WTC11 (cell line): ENCODE data around the gene ITPR1. TPM values are rescaled to one million over a fixed set of nuclear protein-coding genes. Genes with fewer than 3 reads are reported as not detected.

Experiments
- ATAC-seq: fragments of 200-7000 bp; cut with Tn5 transposase; 2 replicates; pipeline ENCODE4 v1.10.0; 2021; ENCODE audit warnings: mild to moderate bottlenecking, moderate library complexity
- CTCF ChIA-PET: fragments of 300-600 bp; sonication (Branson Sonifier 250); formaldehyde crosslinking; loops from one replicate; lab custom pipeline; 2021; ENCODE audit warnings: antibody characterized with exemption; lab: Charles Lee
- POLR2A ChIA-PET: fragments of 350-600 bp; sonication (Branson Sonifier 250); formaldehyde crosslinking; loops from one replicate; lab custom pipeline; 2021; ENCODE audit warnings: antibody characterized with exemption; lab: Charles Lee
- DNase-seq: peaks from one replicate; pipeline ENCODE4 v3.0.0; 2021; ENCODE audit warnings: low spot score
- H3K27ac Mint-ChIP-seq: 2 replicates; pipeline ENCODE4 v1.8.0; 2021; ENCODE audit warnings: mixed read lengths
- H3K27me3 Mint-ChIP-seq: 2 replicates; pipeline ENCODE4 v1.8.0; 2021; ENCODE audit warnings: low read depth, mild to moderate bottlenecking, moderate library complexity, mixed read lengths
- H3K36me3 Mint-ChIP-seq: 2 replicates; pipeline ENCODE4 v1.8.0; 2021; ENCODE audit warnings: mixed read lengths
- H3K4me1 Mint-ChIP-seq: 2 replicates; pipeline ENCODE4 v1.8.0; 2022; ENCODE audit warnings: mixed read lengths
- H3K4me3 Mint-ChIP-seq: 2 replicates; pipeline ENCODE4 v1.8.0; 2021; ENCODE audit warnings: mild to moderate bottlenecking, moderate library complexity, mixed read lengths
- H3K9me3 Mint-ChIP-seq: 2 replicates; pipeline ENCODE4 v1.8.0; 2021; ENCODE audit warnings: mixed read lengths
- FOXJ3 ChIP-seq: sonication (generic); formaldehyde crosslinking; IDR thresholded peaks from 2 replicates; pipeline ENCODE4 v1.9.0; 2021; ENCODE audit warnings: missing genetic modification reagents, mild to moderate bottlenecking, borderline replicate concordance
- FOXK1 ChIP-seq: sonication (generic); formaldehyde crosslinking; IDR thresholded peaks from 2 replicates; pipeline ENCODE4 v1.8.0; 2022; ENCODE audit warnings: mild to moderate bottlenecking, moderate library complexity, missing genetic modification reagents
- GABPB1 ChIP-seq: sonication (generic); formaldehyde crosslinking; IDR thresholded peaks from 2 replicates; pipeline ENCODE4 v1.8.1; 2023; ENCODE audit warnings: mild to moderate bottlenecking, missing genetic modification reagents
- GRHL2 ChIP-seq: fragments of 250-450 bp; sonication (Bioruptor Pico); IDR thresholded peaks from 2 replicates; pipeline ENCODE4 v1.8.0; 2022; ENCODE audit warnings: mild to moderate bottlenecking, moderate library complexity; ENCODE audit not compliant: insufficient replicate concordance, severe bottlenecking
- MYBL2 ChIP-seq: sonication (generic); formaldehyde crosslinking; IDR thresholded peaks from 2 replicates; pipeline ENCODE4 v1.8.1; 2023; ENCODE audit warnings: mild to moderate bottlenecking, moderate library complexity, missing genetic modification reagents
- NFYB ChIP-seq: sonication (generic); formaldehyde crosslinking; conservative IDR thresholded peaks from 2 replicates; pipeline ENCODE4 v1.8.0; 2022; ENCODE audit warnings: low read depth, missing genetic modification reagents
- NR3C1 ChIP-seq: sonication (generic); formaldehyde crosslinking; conservative IDR thresholded peaks from 2 replicates; pipeline ENCODE4 v1.8.1; 2023; ENCODE audit warnings: low read depth, mild to moderate bottlenecking, missing genetic modification reagents
- RELA ChIP-seq: sonication (generic); formaldehyde crosslinking; IDR thresholded peaks from 2 replicates; pipeline ENCODE4 v1.8.1; 2022; ENCODE audit warnings: missing genetic modification reagents, mild to moderate bottlenecking, borderline replicate concordance
- SMAD4 ChIP-seq: sonication (generic); formaldehyde crosslinking; IDR thresholded peaks from 2 replicates; pipeline ENCODE4 v1.8.0; 2022; ENCODE audit warnings: mild to moderate bottlenecking, missing genetic modification reagents
- ZBTB21 ChIP-seq: sonication (generic); formaldehyde crosslinking; IDR thresholded peaks from 2 replicates; pipeline ENCODE4 v1.8.1; 2023; ENCODE audit warnings: mild to moderate bottlenecking, missing genetic modification reagents, borderline replicate concordance
- ZNF317 ChIP-seq: sonication (generic); formaldehyde crosslinking; IDR thresholded peaks from 2 replicates; pipeline ENCODE4 v1.8.1; 2023; ENCODE audit warnings: low read depth, mild to moderate bottlenecking, moderate library complexity, missing genetic modification reagents, borderline replicate concordance
- ZNF396 ChIP-seq: fragments of 250-450 bp; sonication (Bioruptor Pico); IDR thresholded peaks from 2 replicates; pipeline ENCODE4 v1.8.0; 2021; ENCODE audit warnings: mild to moderate bottlenecking, moderate library complexity, borderline replicate concordance
- ZNF416 ChIP-seq: fragments of 250-450 bp; sonication (Bioruptor Pico); IDR thresholded peaks from 2 replicates; pipeline ENCODE4 v1.9.0; 2021; ENCODE audit warnings: mild to moderate bottlenecking, inconsistent platforms
- ZNF423 ChIP-seq: fragments of 250-450 bp; sonication (Bioruptor Pico); IDR thresholded peaks from 2 replicates; pipeline ENCODE4 v2.1.2; 2022; ENCODE audit warnings: mild to moderate bottlenecking, moderate library complexity
- total RNA-seq: library from RNA; stranded (reverse); gene quantifications from 3 replicates; pipeline ENCODE4 v1.2.3, GENCODE V29; 2021
- TF ChIP-seq, protein P1 (sequence below): fragments of 250-450 bp; sonication (Bioruptor Pico); IDR thresholded peaks from 2 replicates; pipeline ENCODE4 v1.9.0; 2021; ENCODE audit warnings: moderate library complexity, mild to moderate bottlenecking, inconsistent platforms, borderline replicate concordance
- TF ChIP-seq, protein P2 (sequence below): sonication (generic); formaldehyde crosslinking; IDR thresholded peaks from 2 replicates; pipeline ENCODE4 v1.8.1; 2022; ENCODE audit warnings: low read depth, mild to moderate bottlenecking, moderate library complexity, missing genetic modification reagents, borderline replicate concordance
- TF ChIP-seq, protein P3 (sequence below): fragments of 250-450 bp; sonication (Bioruptor Pico); conservative IDR thresholded peaks from 2 replicates; pipeline ENCODE4 v1.9.0; 2021; ENCODE audit warnings: mild to moderate bottlenecking
- TF ChIP-seq, protein P4 (sequence below): sonication (generic); formaldehyde crosslinking; IDR thresholded peaks from 2 replicates; pipeline ENCODE4 v1.8.1; 2023; ENCODE audit warnings: mild to moderate bottlenecking, missing genetic modification reagents
- TF ChIP-seq, protein P5 (sequence below): fragments of 250-450 bp; sonication (Bioruptor Pico); IDR thresholded peaks from 2 replicates; pipeline ENCODE4 v1.9.0; 2021; ENCODE audit warnings: mild to moderate bottlenecking
- TF ChIP-seq, protein P6 (sequence below): sonication (generic); formaldehyde crosslinking; IDR thresholded peaks from 2 replicates; pipeline ENCODE4 v1.8.0; 2022; ENCODE audit warnings: mild to moderate bottlenecking, missing genetic modification reagents
- TF ChIP-seq, protein P7 (sequence below): sonication (generic); formaldehyde crosslinking; IDR thresholded peaks from 2 replicates; pipeline ENCODE4 v1.8.1; 2023; ENCODE audit warnings: mild to moderate bottlenecking, missing genetic modification reagents, moderate library complexity
- TF ChIP-seq, protein P8 (sequence below): sonication (generic); formaldehyde crosslinking; IDR thresholded peaks from 2 replicates; pipeline ENCODE4 v1.8.1; 2022; ENCODE audit warnings: mild to moderate bottlenecking, moderate library complexity, missing genetic modification reagents

ITPR1 gene
- total RNA-seq, 1 experiment from 2014 or later, result 11.8 TPM

DNA sequence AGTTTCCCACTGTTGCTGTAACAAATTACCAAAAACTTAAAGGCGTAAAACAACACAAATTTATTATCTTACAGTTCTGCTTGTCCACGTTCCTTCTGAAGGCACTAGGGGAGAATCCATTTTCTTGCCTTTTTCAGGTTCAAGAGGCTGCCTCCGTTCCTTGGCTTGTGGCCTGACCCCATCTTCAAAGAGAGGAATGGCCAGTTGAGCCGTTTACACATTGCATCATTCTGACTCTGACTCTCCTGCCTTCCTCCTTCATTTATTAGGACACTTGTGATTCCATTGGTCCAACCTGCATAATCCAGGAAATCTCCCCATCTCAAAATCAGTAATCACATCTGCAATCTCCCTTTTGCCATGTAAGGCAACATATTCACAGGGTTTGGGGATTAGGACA is 363.4 kb downstream of the ITPR1 start (continued):
- TF ChIP-seq, protein P1, sequence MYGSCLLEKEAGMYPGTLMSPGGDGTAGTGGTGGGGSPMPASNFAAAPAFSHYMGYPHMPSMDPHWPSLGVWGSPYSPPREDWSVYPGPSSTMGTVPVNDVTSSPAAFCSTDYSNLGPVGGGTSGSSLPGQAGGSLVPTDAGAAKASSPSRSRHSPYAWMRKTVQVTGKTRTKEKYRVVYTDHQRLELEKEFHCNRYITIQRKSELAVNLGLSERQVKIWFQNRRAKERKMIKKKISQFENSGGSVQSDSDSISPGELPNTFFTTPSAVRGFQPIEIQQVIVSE (CRISPR knock-in tag), result no peak
- TF ChIP-seq, protein P2, sequence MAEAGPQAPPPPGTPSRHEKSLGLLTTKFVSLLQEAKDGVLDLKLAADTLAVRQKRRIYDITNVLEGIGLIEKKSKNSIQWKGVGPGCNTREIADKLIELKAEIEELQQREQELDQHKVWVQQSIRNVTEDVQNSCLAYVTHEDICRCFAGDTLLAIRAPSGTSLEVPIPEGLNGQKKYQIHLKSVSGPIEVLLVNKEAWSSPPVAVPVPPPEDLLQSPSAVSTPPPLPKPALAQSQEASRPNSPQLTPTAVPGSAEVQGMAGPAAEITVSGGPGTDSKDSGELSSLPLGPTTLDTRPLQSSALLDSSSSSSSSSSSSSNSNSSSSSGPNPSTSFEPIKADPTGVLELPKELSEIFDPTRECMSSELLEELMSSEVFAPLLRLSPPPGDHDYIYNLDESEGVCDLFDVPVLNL (CRISPR knock-in tag), result no peak
- no peak for TF ChIP-seq RELA (CRISPR knock-in tag)
- no peak for TF ChIP-seq GRHL2
- no peak for TF ChIP-seq ZNF317
- TF ChIP-seq, protein P3, sequence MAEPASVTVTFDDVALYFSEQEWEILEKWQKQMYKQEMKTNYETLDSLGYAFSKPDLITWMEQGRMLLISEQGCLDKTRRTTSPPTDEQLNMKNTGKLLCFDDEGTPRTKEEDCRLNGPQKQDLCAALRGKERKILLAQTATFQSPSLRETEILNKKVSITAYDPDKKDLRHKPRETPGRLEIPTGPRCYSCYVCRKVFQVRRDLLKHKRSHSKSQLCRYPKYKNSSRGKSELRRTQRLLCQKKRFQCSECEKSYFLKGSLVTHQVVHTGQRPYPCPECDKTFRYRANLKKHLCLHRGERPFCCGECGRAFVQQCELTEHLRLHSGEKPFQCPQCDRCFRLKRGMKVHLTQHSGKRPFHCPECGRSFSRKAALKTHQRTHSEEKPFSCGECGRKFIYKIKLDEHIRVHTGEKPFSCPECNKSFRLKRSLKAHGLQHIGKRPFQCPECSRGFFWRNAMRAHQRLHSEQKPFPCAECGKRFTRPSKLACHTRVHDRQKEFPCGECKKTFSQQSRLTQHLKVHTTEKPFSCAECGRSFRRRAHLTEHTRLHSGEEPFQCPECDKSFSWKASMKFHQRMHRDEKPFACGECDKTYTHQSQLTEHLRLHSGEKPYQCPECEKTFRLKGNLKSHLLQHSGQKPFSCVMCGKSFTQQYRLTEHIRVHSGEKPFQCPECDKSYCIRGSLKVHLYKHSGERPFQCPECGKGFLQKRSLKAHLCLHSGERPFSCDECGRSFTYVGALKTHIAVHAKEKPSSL (CRISPR knock-in tag), result no peak
- TF ChIP-seq ZNF423, result no peak
- no peak for TF ChIP-seq ZNF416 (CRISPR knock-in tag)
- TF ChIP-seq, protein P4, sequence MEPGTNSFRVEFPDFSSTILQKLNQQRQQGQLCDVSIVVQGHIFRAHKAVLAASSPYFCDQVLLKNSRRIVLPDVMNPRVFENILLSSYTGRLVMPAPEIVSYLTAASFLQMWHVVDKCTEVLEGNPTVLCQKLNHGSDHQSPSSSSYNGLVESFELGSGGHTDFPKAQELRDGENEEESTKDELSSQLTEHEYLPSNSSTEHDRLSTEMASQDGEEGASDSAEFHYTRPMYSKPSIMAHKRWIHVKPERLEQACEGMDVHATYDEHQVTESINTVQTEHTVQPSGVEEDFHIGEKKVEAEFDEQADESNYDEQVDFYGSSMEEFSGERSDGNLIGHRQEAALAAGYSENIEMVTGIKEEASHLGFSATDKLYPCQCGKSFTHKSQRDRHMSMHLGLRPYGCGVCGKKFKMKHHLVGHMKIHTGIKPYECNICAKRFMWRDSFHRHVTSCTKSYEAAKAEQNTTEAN (CRISPR knock-in tag), result no peak
- TF ChIP-seq NFYB (CRISPR knock-in tag), result no peak

DNA sequence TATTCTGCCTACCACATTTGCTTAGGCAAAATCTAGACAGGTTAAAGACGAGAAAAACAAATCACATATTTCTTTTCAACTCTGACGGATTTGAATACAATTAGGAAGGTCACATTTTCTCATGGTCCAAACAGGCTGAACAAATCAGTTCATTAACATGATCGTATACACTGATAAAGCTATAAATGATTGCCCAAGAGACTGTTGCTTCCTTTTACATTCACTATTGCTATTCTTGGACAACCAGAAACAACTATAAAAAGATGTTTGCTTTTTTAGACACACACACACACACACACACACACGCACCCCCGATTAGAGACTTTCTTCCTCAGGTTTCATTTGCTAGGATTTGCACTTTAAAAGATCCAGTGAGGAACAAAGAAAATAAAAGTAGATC is 363.8 kb downstream of the ITPR1 start:
- Mint-ChIP-seq H3K27me3 (no peaks in the 10 kb centered on the region; the same call in 1 of the 2 replicates), H3K36me3 (peaks cover 6% of the 10 kb centered on the region), H3K9me3 (peaks cover 12% of the 10 kb centered on the region), H3K4me1 (peaks cover 6% of the 10 kb centered on the region), H3K27ac (no peak overlapping the region), H3K4me3 (no peak overlapping the region)
- ChIA-PET CTCF (no interaction called here), POLR2A (no interaction called here)
- no peak for TF ChIP-seq MYBL2 (CRISPR knock-in tag)
- TF ChIP-seq, protein P5, sequence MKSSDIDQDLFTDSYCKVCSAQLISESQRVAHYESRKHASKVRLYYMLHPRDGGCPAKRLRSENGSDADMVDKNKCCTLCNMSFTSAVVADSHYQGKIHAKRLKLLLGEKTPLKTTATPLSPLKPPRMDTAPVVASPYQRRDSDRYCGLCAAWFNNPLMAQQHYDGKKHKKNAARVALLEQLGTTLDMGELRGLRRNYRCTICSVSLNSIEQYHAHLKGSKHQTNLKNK (CRISPR knock-in tag), result no peak
- TF ChIP-seq FOXK1 (CRISPR knock-in tag), result no peak
- no peak for TF ChIP-seq GABPB1 (CRISPR knock-in tag)
- no peak for TF ChIP-seq SMAD4
- TF ChIP-seq ZNF396 (CRISPR knock-in tag), result no peak
- no peak for DNase-seq
- ATAC-seq, result no peak

DNA sequence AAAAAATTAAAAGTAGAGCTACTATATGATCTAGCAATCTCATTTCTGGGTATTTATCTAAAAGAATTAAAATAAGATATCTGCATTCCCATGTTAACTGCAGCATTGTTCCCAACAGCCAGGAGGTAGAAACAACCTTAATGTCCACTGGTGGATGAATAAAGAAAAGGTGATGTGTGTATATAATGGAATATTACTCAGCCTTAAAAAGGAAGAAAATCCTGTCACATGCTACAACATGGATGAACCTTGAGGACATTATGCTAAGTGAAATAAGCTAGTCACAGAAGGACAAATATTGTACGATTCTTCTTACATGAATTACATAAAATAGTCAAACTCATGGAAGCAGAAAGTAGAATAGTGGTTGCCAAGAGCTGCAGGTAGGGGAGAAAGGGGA is 366.6 kb downstream of the ITPR1 start:
- ATAC-seq, result no peak
- peaks cover 6% of the 10 kb centered on the region for H3K36me3 Mint-ChIP-seq
- no peaks in the 10 kb centered on the region for H3K4me1 Mint-ChIP-seq
- no peak overlapping the region for H3K4me3 Mint-ChIP-seq
- peaks cover 12% of the 10 kb centered on the region for H3K9me3 Mint-ChIP-seq
- ChIA-PET CTCF (no interaction called here), POLR2A (no interaction called here)
- DNase-seq, result no peak
- H3K27ac Mint-ChIP-seq, result no peak overlapping the region
- no peaks in the 10 kb centered on the region; the same call in 1 of the 2 replicates for H3K27me3 Mint-ChIP-seq
- TF ChIP-seq, protein P6, sequence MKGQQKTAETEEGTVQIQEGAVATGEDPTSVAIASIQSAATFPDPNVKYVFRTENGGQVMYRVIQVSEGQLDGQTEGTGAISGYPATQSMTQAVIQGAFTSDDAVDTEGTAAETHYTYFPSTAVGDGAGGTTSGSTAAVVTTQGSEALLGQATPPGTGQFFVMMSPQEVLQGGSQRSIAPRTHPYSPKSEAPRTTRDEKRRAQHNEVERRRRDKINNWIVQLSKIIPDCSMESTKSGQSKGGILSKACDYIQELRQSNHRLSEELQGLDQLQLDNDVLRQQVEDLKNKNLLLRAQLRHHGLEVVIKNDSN (CRISPR knock-in tag), result no peak
- no peak for TF ChIP-seq FOXJ3
- TF ChIP-seq, protein P7, sequence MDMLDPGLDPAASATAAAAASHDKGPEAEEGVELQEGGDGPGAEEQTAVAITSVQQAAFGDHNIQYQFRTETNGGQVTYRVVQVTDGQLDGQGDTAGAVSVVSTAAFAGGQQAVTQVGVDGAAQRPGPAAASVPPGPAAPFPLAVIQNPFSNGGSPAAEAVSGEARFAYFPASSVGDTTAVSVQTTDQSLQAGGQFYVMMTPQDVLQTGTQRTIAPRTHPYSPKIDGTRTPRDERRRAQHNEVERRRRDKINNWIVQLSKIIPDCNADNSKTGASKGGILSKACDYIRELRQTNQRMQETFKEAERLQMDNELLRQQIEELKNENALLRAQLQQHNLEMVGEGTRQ (CRISPR knock-in tag), result no peak
- TF ChIP-seq, protein P2 (CRISPR knock-in tag), result no peak
- no peak for TF ChIP-seq ZBTB21
- TF ChIP-seq, protein P8, sequence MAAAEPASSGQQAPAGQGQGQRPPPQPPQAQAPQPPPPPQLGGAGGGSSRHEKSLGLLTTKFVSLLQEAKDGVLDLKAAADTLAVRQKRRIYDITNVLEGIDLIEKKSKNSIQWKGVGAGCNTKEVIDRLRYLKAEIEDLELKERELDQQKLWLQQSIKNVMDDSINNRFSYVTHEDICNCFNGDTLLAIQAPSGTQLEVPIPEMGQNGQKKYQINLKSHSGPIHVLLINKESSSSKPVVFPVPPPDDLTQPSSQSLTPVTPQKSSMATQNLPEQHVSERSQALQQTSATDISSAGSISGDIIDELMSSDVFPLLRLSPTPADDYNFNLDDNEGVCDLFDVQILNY (CRISPR knock-in tag), result no peak
- no peak for TF ChIP-seq MYBL2 (CRISPR knock-in tag)
- no peak for TF ChIP-seq NR3C1
